IPS-11a (cell line): ENCODE measurements around the gene PIGC.

Source experiments
- H3K4me3 ChIP-seq: one replicate; pipeline ENCODE4 v1.5.1; 2013; ENCODE audit warnings: low read depth, low read length, control low read depth

PIGC gene

DNA sequence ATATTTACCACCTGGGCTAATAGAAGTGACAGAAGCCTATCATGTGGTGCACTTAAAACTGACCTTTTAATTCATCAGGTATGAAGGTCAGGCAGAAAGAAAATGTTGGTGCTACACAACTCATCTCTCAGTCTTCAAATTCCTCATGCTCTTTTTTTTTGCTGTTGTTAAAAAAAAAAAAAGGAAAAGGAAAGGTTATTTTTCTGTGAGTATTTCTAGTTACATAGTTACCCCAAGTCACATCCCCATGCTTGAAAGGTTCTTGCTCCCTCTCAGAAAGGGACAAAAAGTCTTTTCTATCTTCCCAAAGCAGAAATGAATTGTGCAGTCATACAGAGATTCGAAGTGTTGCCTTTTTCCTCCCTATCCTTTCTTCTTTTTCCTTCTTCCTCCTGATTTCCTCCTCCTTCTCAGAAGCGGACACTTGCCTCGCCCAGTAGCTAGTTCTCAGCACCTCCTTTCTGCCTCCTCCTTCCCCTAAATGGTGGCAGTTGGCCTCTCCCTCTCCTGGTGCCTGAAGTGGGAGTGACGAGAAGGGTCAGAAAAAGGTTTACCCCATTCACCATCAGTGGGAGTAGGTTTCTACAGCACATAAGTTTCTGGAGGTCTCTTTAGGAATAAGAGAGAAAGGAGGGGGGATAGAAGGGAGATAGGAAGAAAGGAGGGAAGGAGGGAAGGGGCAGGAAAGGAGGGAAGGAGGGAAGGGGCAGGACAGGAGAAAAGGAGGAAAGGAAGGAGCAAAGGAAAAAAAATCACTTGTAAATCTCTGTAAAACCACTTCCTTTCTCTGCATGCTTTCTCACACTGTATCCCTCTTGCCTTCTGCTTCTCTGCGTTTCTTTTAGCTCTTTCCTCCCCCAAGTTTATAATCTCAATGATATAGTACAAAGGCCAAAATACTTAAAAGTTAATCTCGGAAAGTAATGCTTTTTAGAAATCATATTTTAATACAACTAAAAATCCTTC is 43.8 kb downstream of the PIGC start:
- H3K4me3 ChIP-seq: no peak overlapping the region

DNA sequence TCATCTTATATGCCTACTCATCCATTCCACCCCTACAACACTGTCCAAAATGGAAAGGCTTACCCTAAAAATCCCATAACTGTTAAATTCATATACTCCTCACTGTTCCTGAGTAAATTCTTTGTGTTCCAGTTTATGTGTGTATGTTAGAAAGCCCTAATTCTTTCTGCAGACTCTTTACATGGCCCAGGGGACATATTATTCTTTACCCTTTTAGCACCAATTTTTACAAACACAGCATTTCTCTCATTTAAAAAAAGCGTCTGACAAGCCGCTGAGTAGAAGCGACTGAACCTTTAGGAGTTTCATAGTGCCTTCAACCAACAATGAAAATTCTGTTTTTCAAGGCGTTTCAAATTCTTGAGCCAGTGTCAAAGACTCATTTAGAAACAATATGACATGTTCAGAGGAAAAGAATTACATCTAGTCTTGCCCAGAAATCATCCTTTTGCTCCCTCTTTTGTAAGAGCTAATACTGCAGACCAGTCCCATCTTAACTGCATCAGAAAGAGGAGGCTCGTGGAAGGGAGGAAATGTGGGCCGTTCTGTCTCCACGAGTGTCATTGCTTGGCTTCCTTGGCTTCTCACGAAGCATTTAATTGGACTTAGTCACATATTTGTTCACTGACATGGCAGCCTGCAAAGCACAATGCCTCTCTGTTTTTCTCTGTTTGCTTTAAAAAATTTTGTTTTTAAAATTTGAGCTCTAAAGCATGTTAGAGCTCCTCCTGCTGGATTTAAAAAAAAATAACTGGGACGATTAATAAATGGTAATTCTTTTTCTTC is 44.7 kb downstream of the PIGC start:
- H3K4me3 ChIP-seq: no peak overlapping the region

DNA sequence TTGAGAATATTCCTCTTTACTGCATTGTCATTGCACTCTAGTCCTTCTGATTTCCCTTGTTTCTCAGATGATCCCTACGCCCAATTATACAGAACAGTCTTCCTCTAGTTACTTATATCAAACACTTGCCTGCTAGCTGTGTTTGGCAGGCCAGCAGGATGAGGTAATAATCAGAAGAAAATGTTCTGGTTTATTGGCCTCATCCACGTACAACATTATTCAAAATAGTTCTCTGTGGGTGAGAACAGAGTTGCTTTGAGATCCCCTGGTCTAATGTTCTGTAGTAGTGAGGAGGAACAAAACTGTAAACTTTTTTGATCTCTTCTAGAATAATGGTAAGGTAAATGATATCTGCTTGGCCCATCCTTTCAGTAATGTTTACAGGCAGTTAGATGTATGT is 45.7 kb downstream of the PIGC start:
- H3K4me3 ChIP-seq: no peak overlapping the region

DNA sequence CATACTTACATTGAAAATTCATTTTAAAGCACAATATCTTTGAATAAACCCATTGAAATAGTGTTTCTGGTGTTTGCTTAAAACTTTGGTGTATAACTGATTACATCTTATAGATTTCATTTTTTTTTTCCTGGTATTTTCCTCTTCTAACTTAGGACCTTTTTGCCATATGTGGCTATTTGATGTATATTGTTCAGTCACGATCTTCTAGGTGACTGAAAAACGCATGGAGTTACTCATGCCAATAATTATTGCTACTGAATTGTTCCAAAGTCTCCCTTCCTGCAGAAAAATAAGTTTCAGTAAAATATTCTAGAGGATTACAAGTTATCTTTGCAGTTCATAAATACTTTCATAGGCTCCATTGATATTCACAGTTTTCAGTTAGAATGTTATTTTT is 46.2 kb downstream of the PIGC start:
- H3K4me3 ChIP-seq: no peak overlapping the region

DNA sequence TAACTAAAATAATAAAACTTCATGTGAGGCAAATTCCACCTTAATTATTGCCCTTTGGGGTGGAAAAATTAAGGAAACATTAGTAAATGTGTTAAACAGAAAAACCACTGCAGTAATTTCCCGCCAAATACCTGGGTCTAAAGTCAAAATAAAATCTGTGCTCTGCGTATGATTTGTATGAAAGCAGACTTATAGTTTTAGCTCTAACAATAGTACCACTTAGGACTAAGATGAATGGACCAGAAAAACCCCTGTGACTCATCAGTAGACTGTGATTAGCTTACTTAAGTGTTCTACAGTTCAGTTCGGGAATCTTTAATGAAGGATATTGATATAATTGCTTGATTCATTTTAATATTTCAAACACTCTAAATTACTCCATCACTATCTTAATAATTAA is 46.6 kb downstream of the PIGC start:
- H3K4me3 ChIP-seq: no peak overlapping the region

DNA sequence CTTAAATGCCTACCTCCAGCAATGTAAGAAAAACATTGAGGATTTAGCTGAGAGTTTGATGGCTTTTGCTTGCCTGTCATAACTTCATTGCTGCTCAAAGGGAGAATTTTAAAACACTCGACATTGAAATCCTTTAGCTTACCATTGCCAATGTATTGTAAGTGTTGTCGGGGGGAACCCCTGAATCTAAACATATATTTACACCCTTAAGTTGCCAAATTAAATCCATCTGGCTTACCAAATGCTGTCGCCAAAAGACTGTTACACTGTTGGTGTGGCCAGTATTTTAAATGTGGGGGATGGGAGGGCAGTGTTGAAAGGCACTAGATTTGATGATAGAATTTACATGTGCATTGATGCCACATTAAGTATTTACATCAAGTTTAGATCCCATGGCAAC is 48.3 kb downstream of the PIGC start:
- H3K4me3 ChIP-seq: no peak overlapping the region

DNA sequence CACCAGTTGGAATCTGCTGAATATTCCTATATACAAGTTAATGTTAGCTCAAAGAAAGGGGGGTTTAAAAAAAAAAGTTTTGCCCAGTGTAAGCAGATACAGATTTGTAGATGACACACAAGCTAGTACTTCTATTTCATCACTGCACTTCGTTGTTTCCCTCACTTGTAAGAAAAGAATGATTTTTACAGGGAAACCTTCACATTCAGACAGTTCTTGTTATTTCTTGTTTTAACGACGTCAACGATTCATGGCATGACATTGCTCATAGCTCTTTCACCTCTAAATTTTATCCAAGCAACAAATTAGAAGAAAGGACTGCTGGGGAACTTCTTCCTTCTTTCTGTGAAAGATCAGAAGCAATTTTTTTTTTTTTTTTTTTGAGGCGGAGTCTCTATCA is 49.1 kb downstream of the PIGC start:
- H3K4me3 ChIP-seq: no peak overlapping the region

DNA sequence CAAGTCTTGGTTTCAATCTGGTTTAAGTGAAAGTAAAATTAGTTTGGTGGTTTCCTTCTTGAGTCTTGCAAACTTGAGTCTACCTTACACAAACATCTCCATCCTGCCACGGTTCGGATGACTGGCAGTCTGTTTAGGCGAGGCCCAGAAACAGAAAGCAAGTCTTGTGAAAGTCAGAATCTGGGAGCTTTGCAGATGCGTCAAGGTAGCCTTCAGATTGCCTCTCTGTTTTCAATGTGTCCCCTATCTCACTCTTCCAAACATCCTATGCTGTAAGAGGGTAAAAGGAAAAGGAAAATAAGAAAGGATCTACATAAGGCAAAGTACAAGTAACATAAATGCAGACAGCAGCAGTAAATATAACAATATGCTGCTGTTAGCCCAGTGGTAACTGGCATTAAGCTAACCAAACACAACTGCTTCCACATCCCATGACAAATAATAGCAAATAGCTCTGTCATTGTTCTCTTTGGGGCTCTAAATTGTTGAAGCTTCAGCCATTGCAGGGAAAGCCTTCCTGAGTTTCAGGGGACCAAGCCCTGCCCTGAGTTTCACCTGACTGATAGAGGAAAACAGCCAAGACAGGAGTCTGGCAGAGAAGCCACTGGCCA is 49.6 kb downstream of the PIGC start:
- no peak overlapping the region for H3K4me3 ChIP-seq

DNA sequence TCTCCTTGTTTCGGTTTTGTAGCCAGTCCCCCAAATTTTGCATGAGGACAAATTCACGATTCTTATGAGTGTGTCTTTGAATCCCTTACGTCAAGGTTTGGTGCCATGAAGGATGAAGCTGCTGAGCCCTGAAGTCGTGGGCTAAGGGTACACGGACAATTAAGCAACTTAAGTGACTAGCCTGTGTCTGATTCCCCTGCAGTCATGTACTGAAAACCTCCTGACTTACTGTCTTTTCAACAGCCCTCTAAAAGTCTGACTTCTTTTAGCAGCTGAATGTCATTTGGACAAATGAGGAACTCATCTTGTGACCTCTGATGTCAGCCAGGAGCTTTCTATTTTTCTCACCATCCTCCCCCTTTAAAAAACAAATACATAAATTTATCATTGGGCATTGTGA is 50.5 kb downstream of the PIGC start:
- H3K4me3 ChIP-seq: no peak overlapping the region

DNA sequence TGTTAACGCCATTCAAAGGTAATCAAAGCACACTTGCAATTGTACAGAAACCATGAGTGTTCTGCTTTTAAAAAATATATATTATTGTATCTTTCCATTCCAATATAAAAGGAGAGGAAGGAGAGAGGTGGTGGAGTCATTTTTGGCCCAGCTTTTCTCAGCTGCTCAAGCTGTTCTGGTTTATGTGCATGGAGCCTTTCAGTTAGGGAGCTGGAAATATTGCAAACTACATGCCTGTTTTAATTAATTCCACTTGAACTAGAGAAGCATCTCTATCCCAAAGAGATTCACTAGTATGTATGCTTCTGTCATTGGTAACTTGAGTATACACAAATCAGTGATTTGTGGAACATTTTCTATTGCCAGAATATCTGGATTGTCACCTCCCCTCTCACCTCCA is 51.9 kb downstream of the PIGC start:
- no peak overlapping the region for H3K4me3 ChIP-seq
